Measurements from ENCODE around the gene DCTN3.
A peak's percentile ranks its signal among the peaks of the same experiment; 100 is the strongest.

The DCTN3 gene

DNA sequence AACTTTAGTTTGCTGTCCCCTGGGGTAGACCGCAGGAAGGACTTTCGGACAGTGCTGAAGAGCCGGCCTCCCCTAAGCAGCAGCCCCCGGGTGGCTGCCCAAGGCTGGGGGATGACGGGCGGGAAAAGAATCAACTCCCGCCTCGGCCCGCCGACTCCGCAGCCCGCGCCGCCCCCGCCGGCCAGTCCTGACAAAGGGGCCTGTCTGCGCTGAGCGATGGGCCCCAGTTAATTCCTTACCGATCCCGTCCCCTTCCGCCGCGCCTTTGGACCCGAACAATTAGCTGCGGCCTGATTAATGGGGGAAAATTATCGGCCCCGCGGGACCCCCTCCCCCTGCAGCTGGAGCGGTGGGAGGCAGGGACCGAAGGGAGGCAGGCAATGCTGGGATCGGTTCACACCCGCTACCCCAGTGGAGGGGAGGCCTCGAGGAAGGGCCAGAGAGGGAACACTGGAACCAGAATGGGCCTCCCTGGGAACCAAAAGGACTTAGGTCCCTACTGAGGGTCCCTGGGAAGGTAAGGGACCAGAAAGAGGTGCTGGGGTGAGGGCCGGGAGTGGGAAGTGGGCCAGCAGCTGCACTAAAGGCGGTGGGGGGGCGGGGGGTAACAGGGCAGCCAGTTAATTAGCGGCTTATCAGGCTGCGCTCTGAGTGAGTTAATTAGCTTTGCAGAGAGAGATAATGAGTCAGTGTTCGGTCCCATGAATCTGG is 4.3 kb upstream of the DCTN3 start:
- DNase-seq (ENCODE audit: low read depth in 1 of 2, low spot score in 1 of 2), result no peak

DNA sequence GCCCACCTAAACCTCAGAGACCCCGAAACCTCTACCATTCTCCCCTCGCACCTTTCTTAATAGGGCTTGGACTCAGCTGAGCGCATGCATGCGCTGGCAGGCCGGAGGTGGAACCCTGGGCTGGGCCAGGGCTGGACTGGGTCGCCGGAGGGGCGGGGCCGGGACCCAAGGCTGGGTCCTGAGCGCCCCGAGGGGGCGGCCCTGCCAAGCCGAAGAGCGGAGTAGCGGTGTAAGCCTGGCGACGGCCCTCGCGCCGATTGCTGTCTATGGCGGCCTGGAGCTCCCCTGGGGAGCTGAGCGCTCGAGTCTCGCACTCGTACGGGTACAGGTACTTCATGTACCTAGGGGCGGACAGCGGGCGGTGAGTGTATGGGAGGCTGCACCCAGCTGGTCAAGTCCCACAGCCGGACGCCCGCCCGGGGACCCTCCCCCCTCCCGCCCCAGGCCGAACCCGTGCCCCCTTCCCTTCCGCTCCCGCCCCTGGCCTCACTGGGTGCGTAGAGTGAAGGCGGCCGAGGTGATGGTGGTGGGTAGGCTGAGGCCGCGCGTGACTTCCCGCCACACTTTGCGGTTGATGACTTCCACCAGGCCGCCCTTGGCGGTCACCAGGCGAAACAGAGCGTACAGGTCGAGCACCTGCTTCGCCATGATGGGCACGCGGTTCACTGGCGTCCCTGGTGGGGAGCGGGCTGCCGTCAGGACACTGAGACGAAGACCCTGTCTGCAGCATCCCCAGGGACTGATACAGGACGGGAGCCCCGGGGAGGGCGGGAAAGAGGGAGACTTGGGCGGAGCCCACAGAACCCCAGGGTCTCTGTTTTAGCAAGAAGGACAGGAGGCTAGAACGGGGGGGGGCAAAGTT is 3.3 kb upstream of the DCTN3 start:
- DNase-seq (ENCODE audit: low read depth in 1 of 2, low spot score in 1 of 2), result no peak

DNA sequence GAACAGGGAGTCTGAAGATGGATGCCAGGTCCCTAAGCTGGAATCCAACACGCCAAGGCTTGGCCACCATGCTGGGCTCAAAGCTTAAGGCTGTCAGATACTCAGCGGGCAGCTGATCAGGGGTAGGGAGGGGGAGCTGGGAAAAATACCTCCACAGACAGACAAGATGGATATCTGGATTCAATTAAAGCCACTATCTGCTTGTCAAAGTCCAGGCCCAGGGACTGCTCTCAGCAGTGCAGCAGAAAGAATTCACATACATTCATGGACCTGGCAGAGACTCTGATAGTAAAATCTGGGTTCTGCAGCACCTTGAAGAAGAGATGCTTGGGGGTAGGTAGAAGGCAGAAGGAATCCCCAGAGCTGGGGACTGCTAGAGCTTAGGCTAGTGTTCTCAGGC is 5.2 kb downstream of the DCTN3 start:
- no peak for DNase-seq (ENCODE audit: low read depth in 1 of 2, low spot score in 1 of 2)

DNA sequence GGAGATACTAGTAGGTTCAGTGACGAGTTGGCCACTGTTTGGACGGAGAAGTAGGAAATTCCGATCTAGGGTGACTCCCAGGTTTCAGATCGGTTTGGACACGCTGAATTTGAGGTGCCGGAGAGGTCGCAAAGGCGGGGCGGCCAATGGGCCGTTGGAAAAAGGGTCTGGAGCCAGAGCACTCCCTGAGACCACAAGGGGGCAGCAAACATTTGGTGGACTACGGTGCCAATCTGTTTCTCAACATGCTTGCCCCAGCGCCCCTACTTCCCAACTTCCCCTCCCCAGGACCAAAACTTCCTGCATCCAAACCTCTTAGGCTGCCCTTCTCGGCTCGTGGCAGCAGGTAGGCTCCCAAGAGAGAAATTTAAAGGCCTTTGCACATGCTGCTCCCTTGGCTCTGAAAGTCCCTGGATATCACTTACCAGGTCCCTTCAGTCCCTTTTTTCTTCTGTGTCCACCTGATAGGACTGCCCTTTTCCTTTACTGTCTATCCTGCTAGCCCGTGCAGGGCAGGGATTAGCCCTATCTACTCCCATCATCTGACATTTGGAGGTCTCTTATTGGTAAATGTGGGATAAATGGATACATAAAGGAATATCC is 7.4 kb downstream of the DCTN3 start:
- DNase-seq (ENCODE audit: low read depth in 1 of 2, low spot score in 1 of 2), result peak; percentile 38 to 54

DNA sequence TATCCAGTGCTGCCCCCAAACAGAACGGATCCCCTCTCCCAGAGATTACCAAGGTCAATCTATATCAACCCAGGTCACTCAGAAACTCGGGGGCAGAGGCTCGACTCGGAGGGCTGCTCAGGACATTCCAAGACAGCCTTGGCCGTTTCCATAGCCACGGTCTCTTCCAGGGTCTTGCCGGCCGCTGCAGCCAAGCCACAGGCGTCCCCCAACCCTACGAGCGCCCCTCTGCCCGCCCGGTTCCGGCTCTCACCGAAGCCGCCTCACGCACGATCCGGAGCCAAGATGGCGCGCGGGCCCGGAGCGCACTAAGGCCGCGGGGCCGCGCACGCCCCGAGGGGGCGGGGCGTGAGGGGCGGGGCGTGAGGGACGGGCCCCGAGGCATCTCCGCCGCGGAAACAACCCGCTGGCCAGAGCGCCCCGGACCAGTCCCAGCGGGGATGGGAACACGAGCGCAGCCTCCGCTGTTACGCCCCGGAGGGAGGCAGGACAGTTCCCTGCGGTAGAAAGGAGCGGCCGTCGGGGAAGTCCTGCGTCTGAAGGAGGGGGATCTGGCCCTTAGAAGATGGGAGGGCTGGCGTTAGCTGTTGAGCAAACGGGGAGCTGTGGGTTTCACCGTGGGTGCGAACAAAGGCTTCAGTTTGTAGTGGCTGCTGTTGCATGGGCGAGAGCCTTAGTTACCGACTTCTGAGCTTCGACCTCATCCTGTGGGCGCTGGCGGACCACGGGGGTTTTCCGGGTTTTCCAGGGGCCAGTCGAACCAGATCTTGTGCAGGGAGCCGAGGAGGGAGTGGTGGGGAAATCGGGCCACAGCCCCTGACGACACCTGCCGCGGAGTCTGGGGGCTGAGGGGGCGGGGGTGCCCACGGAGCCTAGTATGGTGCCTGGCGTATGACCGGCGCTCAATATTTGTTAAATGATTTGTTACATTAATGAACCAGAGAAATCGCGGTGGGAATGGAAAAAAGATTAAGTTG is 8.2 kb downstream of the DCTN3 start, which contains the start of gene RPP25L:
TSS of gene RPP25L (minus strand) at position 287 of the 977 bp plus-strand sequence. CDS start 801 bp downstream, outside the sequence.
- DNase-seq (ENCODE audit: low read depth in 1 of 2, low spot score in 1 of 2), result peak; percentile 70 to 77

DNA sequence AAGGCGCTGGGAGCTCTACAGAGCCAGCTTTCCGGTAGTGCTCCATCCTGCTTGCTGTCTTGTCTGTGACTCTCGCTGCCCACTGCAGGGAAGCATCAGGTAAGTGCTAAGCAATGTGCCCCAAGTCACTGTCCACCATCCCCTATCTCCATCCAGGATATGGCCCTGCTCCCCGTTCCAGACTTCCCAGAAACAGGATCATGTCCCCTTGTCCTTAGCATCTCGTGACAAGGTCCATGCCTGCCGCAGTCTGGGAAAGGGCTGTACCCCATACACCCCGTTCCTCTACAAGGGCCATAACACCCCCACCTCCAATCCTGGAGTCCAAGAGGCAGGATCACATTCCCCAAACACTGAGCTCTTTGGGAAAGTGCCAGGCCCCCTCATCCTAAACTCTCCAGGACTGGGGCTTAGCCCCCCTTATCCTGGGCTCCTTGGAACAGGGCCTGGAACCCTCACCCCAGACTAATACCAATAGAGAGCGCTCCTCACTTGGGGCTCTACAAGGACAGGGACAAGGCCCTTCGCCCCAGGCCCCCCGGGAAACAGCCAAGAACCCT is 9.0 kb downstream of the DCTN3 start:
- no peak for DNase-seq (ENCODE audit: low read depth in 1 of 2, low spot score in 1 of 2)

DNA sequence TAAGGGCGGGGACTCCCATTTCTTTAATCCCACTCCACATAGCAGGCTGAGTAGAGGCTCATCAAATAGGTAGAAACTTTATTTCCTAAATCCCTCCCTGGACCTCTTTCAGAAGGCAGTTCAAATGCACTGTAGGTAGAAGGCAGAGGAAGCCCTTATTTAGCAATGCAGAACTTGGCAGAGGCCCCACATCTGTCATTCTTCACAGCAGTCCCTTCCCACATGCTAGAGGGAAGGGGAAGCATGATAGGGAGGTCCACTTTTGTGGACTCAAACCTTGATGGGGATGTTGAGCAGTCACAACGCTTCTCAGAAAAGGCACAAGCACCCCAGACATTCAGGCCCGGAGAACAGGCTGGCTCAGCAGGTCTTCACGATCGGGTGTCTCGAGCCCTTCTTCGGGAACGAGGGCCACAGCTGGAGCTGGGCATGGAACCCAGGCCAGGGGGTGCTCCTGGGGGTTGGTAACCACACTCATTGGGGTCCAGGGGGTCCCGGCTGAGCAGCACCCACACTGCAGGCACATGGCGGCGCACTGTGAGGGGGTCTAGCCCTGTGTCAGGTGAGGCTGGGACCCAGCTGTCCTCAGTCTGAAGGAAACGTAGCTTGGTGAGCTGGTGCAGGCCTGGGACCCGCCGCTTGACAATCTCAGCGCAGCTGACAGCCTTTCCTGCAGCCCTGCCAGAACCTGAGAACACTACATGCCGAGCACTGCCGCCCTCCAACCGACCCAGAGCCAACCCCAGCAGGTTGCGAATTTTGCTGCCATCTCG is 9.7 kb downstream of the DCTN3 start:
- no peak for DNase-seq (ENCODE audit: low read depth in 1 of 2, low spot score in 1 of 2)

DNA sequence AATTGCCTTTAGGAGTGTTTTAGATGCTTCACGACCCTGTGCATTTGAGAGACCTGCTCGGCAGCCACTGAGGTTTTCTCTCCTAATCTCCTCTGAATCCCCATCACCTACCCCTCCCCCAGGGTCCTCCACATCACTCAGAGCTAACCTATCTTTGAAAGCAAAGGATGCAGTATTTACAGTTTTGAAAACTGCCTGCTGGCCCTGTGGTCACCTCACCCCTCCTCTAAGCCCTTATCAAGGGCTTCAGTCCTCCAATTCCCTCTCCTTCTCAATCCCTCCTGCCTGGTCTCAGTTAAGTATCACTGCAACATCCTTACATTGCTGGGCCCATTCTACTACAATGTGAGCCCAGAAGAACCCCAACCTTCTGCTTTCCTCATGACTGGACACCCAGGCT is 13.0 kb downstream of the DCTN3 start:
- DNase-seq (ENCODE audit: low read depth in 1 of 2, low spot score in 1 of 2), result no peak

DNA sequence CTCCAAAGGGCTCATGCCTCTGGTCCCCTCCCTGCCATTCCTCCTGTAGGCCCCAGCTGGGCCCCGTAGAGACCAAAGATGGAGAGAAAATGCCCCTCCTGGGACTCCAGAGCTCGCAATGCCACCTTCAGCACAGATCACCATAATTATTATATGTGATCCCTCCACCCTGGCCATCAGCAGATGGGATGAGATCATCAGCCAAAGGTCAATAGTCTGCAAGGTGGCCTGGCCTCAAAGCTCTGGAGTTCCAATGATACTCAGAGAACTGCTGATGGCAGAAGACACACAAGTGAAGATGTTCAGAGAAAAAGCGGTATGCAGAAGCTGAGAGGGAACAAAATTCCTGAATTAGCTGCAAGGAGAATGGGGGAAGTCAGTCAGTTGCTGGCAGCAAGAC is 13.4 kb downstream of the DCTN3 start:
- DNase-seq (ENCODE audit: low read depth in 1 of 2, low spot score in 1 of 2), result no peak

DNA sequence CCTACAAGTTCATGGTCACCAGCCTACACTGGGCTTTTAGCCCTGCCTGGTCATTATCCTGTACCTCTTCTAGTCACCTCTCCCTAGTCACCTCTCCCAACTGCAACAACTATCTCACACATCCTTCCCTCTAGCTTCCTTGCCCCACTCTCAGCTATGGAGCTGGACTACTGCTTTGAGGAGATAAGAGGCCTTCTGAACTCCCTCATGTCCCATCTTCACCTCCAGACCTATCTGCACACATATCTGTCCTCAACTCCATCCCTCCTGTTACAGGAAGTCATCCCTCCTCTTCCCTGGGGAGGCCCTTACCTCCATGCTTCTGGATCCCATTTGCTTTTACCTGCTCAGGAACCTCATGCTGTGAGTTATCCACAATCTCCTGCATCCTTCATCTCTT is 14.1 kb downstream of the DCTN3 start:
- DNase-seq (ENCODE audit: low read depth in 1 of 2, low spot score in 1 of 2), result no peak

DNA sequence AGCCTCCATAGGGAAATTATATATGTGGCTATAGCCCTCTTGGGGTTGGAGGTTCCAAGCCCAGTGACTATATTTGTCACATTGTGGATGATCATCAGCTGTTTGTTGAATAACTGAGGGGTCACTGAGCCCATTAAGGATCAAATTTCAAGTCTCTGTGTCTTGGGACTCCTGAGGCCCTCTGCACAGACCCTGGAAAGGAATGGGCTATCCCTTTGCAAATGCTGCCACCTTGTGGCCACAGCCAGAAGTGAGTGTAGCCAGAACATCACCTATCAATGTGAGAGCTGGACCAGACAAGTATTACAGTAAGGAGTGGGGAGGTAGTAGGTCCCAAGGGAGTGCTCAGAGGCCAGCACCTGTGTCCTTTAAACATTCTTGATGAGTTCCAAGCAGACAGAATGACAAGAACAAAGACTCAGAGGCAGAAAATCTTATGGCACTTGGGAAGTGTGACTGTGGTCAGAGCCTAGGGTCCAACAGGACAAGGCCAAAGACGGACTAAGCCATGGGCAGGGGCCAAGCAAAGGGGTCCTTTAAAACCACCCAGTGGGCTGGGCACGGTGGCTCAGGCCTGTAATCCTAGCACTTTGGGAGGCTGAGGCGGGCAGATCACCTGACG is 16.6 kb downstream of the DCTN3 start:
- DNase-seq (ENCODE audit: low read depth in 1 of 2, low spot score in 1 of 2), result peak; percentile 67 to 77

DNA sequence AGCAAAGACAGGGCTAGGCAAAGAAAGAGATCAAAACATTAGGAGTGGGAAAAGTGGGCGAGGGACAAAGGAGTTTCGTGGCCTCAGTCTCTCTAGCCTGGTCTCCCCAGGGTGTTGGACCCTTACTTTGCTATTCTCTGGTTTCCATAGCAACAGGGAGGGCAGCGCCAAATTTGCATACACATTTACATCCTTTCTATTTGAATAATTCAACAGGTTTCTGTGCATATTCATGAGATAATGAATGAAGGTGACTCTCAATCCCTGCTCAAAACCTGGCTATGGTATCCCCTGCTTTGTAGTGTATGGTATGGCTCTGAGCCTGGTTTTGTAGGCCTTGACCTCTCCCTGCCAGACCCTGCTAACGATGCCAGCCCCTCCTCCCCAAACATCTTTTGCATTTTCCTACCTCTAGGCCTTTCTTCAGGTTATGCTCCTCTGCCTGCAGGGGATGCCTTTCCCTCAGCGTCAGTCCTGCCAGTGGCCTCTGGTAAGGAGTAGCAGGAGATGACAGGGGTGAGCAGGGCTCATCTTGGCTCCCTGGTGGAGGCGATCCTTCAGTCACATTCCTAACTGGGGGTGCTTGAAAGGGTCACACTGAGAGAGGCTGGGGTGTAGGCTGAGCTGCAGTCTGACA is 18.2 kb downstream of the DCTN3 start:
- no peak for DNase-seq (ENCODE audit: low read depth in 1 of 2, low spot score in 1 of 2)

DNA sequence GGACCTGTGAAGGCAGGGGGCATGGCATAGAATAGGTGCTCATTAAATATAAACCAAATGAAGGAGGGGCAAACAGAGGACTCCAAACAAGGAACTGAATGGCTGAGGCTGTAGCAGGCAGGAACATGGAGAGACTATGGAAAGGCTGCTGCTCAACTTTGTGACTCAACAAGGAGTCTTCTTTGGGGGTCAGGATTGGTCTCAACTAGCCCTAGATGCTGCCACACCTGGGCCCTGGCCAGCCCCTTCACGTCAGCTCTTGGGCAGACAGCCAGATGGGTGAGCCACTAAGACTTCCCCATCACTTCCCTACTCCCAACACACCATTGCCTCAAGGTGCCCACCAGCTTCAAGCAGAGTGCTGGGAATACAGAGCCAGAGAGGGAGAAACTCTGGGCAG is 19.4 kb downstream of the DCTN3 start:
- no peak for DNase-seq (ENCODE audit: low read depth in 1 of 2, low spot score in 1 of 2)

DNA sequence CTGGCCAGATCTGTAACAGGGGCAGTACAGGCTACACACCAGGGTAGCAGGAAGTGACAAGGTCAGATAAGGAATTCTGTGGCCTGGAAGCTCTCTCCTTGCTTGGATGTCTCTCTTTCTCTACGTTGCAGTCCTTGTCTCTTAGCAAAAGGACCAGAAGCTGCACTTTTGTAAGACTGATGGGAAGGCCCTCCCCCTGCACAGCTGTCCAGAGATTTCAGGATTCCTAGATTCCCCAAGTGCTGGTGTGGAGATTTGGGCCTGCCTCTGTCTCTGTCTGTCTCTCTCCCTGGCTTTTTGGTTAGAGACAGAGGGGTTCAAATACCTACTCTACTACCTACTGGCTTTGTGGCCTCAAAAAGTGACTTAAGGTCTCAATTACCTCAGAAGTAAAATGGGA is 20.7 kb downstream of the DCTN3 start:
- no peak for DNase-seq (ENCODE audit: low read depth in 1 of 2, low spot score in 1 of 2)

DNA sequence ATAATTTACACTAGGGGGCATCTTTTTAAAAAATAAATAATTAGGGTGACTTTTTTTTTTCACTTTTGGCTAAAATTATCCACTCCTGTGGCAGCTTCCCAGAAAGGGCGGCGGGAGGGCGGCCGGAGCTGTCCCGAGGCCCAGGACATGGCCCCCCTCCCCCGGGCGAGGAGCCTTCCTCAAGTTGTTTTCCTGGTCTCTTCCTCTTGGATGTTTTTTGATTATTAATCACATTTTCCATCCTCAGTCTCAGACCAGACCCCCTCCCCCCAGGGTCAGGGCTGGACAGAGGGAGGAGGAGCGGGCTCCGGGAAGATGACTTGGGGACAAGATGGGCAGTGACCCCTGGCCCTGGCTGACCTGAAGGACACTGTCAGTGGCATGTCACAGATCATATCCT is 26.1 kb downstream of the DCTN3 start:
- no peak for DNase-seq (ENCODE audit: low read depth in 1 of 2, low spot score in 1 of 2)

DNA sequence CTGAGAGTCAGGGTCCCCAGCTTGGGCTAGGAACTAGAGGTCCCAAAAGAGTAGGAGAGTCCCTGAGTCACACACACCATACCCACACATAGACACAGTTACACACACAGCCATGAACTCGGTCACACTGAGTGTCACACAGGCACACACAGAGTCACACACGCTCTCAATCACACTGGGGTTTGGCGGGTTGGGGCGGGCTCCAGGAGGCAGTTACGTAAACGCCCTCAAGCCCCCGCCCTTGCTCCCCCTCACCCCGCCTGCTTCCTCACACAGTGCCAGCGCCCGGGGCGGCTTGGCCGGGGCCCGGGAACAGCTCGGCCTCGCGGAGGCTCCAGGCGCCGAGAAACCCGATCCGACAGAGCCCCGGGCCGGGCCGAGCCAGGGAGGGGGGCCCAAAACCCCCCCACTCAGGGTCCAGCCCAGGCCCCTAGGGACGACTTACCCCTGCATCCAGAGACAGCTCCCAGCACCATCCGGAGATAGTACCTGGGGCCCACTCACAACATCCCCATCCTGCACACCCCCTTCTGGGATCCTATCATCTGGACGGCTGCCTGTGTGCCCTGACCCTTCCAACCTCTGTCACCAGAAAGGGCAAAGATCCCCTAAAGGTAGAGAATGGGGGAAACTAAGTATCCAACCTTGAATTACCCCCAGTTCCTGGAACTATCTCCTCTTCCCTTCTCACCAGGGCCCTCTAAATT is 27.2 kb downstream of the DCTN3 start:
- no peak for DNase-seq (ENCODE audit: low read depth in 1 of 2, low spot score in 1 of 2)

DNA sequence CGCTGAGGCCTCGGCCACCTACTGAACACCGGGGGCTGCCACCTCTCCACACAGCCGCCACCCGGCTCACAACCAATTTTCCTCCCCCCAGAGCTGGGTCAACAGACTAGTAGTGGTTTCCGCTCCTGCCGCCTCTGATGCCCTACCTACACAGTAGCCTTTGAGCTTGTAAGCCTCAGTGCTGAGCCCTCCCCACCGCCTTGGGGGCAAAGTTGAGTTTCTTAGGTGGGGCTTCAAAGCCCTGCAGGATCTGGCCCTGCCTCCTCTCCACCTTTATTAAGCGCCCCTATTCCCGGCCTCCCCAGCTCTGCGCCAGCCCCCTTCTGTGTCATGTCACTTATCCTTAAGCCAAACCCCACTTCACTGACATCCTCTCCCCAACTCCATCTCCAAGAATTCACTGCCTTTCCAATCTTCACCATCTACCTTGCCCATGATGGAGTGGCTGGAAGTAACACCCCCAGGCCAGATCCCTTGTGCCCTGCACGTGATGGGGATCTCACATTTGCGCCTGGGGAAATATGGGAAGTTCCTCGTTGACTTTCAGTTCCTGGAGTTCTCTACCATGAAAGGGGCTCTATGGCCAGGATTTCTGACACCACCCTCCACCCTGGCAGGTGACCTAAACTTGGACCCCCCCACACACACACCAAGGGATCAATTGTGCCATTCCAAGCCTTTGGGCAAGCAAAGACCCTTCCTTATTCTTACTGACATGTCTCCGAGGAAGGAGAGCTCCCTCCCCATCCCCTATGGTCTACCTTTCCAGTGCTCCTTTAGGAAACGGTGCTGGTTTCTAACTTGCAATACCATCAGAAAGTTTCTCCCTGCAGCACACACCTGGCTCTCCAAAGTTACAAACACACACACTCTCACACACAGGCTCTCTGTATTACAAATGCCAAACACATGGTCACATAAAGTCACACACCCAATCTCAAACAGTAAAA is 28.1 kb downstream of the DCTN3 start:
- DNase-seq (ENCODE audit: low read depth in 1 of 2, low spot score in 1 of 2), result no peak
